Measurements from ENCODE around the gene LMNA.
"Not testable (repeated sequence)": the region's sequence is repeated elsewhere in the genome, so short reads cannot be mapped to it uniquely, and the experiment has no call there.

The LMNA gene

DNA sequence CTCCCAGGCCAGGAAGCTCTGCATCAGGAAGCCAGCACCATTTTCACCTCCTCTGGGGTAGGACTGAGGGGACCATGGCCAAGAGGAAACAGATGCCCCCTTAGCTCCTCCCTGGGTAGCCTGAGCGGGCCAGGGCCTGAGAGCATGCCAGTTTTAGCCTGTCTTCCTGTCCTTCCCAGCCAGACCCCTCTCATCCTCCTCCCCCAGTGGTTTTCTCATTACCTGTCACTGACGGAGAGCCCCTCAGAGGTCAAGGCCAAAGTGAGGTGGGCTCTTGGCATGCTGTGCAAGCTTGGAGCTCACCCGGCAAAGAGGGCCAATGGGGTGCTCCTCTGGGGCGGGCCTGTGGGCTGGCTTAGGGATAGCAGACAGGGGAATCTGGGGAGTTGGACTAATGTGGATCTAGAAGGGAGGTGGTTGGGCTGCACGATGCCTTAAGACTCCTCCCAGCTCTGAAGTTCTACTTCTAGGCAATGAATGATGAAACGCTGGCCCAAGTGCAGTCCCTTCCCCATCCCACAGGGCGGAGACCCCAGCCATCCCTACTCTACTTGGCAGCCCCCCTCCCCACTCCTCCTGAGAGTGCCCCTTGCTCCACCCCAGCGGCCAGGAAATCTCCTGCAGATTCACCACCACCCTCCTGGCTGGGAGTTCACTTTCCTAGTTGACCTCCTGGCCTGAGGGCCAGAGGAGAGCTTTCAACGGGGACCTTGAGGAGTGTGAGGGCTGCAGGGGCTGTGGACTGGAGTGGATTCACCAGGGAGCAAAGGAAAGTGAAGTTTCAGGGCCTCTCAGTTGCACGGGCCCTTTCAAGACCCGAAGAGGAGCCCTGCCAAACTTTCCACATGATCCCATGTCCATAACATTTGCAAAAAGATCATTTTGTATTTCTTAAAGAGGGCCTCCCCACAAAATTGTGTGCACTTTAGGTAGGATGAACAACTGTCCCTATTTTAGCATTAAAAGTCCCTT is 9.4 kb upstream of the LMNA start:
- DNase-seq (ENCODE audit: low read depth, low spot score) = no peak

GRCh38 chr1:156106624-156107488 is 7.7 kb upstream of the LMNA start:
- no peak for DNase-seq (ENCODE audit: low read depth, low spot score)

GRCh38 chr1:156108057-156108456 is 6.5 kb upstream of the LMNA start:
- DNase-seq (ENCODE audit: low read depth, low spot score) = no peak

DNA sequence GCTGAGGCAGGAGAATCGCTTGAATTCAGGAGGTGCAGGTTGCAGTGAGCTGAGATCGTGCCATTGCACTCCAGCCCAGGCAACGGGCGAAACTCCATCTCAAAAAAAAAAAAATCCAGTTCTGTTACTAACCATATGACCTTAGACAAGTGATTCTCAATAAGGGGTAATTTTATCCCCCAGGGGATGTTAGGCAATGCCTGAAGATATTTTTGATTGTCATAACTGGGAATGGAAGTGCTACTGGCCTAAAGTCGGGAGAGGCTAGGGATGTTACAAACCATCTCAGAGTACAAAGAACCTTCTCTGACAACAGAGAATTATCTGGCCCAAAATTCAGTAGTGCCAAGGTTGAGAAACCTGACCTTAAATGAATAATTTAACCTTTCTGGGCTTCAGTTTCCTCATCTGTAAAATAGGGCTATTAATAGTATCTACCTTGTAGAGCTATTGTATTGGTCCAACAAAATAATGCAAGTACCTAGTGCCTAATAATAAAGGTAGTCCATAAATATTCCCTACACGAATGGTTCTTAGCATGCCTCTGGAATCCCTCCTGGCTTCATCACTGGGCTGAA is 5.8 kb upstream of the LMNA start:
- DNase-seq (ENCODE audit: low read depth, low spot score) = no peak

- no peak for DNase-seq (ENCODE audit: low read depth, low spot score)
Measured at GRCh38 chr1:156110252-156110651, 4.3 kb upstream of the LMNA start.

GRCh38 chr1:156111355-156111962 is 3.1 kb upstream of the LMNA start:
- no peak for DNase-seq (ENCODE audit: low read depth, low spot score)

DNA sequence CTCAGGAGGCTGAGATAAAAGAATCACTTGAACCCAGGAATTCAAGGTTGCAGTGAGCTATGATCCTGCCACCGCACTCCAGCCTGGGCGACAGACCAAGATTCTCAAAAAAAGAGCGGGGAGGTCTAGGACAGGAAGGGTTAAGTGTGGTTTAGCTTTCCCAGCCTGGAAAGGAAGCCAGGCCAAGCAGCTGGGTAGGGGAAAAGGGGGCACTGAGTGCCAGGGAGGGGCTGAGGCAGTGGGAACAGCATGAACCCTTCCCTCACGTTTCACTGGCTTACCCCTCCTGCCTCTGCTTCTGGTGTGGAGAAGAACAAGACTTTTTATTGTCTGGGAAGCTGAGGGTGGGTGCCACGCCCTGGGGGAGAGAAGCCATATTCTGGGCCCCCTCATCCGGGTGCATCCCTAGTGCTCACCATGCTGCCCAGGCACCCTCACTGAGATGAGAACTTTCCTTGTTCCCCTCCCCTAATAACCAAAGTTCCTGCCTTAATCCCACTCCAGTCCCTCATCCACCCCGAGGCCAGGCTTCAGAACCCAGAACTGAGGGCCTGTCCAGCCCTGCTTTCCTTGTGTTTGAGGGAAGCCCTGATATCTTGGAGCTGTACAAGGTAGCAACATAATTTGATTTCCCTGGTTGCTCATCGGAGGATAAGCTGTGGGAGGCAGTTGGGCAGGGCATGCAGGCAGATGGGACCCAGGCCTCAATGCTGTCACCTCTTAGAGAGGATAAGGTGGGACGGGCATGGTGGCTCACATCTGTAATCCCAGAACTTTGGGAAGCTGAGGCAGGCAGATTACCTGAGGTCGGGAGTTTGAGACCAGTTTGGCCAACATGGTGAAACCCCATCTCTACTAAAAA is 2.0 kb upstream of the LMNA start:
- DNase-seq (ENCODE audit: low read depth, low spot score) = no peak

DNA sequence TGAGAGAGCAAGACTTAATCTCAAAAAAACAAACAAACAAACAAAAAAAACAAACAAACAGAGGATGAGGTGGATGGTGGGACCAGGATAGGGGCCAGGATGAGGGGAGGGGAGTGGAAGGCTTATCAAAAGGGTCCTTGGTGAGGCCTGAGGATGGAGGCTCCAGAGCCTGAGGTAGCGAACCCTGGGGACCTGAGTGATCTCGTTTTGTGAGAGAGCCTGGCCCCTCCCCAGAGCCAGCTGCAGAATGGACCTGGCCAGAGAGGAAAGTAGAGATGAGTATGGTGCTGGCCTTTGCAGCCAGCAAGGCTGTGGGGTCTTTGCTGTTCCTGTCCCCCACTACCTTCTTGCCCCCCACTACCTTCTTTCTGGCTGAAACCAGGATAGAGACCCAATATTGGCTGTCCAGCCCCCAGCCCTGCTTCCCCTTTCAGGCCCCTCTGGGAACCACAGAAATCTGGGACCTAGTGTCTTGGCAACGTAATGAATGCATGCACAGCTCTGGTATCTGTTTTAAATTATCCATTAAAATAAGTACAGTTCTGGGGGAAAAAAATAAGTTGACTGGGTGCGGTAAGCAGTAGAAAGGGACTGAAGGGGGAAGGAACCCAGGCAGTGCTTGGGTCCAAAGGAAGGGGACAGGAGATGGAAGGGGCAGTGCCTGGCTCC is 1.1 kb upstream of the LMNA start:
- no peak for DNase-seq (ENCODE audit: low read depth, low spot score)

DNA sequence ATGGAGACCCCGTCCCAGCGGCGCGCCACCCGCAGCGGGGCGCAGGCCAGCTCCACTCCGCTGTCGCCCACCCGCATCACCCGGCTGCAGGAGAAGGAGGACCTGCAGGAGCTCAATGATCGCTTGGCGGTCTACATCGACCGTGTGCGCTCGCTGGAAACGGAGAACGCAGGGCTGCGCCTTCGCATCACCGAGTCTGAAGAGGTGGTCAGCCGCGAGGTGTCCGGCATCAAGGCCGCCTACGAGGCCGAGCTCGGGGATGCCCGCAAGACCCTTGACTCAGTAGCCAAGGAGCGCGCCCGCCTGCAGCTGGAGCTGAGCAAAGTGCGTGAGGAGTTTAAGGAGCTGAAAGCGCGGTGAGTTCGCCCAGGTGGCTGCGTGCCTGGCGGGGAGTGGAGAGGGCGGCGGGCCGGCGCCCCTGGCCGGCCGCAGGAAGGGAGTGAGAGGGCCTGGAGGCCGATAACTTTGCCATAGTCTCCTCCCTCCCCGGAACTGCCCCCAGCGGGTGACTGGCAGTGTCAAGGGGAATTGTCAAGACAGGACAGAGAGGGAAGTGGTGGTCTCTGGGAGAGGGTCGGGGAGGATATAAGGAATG is 505 bp downstream of the LMNA start:
- DNase-seq (ENCODE audit: low read depth, low spot score) = no peak

GRCh38 chr1:156115514-156116374 is 1.2 kb downstream of the LMNA start:
- no peak for DNase-seq (ENCODE audit: low read depth, low spot score)

GRCh38 chr1:156116731-156117130 is 2.2 kb downstream of the LMNA start:
- DNase-seq (ENCODE audit: low read depth, low spot score) = not testable (repeated sequence)

DNA sequence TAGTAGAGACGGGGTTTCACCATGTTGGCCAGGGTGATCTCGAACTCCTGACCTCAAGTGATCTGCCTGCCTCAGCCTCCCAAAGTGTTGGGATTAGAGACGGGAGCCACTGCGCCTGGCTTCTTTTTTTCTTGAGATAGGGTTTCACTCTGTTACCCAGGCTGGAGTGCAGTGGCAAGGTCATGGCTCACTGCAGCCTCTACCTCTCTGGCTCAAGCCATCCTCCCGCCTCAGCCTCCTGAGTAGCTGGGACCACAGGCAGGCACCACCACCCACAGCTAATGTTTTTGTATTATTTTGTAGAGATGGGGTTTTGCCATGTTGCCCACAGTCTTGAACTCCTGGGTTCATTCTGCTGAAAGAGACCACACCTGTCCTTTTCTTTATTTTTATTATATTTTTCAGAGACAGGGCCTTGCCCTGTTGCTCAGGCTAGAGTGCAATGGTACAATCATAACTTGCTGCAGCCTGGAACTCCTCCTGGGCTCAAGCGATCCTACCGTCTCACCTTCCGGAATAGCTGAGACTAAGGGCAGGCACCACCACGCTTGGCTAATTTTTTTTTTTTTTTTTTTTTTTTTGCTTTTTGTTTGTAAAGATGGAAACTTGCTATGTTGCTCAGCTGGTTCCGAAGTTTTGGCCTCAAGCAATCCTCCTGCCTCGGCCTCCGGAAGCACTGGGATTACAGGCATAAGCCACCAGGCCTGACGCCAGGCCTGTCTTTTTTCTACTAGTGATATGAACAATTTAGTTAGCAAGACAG is 3.1 kb downstream of the LMNA start:
- DNase-seq (ENCODE audit: low read depth, low spot score) = no peak

GRCh38 chr1:156118177-156118868 is 3.8 kb downstream of the LMNA start:
- no peak for DNase-seq (ENCODE audit: low read depth, low spot score)

- DNase-seq (ENCODE audit: low read depth, low spot score) = no peak
Measured at GRCh38 chr1:156119503-156120209, 5.1 kb downstream of the LMNA start.

DNA sequence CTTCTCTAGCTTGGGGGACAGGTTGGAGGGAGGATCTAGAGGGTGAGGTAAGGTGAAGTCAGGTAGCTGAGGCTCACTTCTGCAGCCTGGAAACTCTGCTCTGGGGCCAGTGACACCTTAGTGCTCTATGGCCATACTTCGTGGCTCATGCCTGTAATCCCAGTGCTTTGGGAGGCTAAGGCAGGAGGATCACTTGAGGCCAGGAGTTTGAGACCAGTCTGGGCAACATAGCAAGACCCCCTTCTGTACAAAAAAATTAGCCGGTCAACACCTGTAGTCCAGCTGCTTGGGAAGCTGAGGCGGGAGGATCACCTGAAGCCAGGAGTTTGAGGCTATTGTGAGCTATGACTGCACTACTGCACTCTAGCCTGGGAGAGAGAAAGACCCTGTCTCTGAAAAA is 5.8 kb downstream of the LMNA start:
- no peak for DNase-seq (ENCODE audit: low read depth, low spot score)

DNA sequence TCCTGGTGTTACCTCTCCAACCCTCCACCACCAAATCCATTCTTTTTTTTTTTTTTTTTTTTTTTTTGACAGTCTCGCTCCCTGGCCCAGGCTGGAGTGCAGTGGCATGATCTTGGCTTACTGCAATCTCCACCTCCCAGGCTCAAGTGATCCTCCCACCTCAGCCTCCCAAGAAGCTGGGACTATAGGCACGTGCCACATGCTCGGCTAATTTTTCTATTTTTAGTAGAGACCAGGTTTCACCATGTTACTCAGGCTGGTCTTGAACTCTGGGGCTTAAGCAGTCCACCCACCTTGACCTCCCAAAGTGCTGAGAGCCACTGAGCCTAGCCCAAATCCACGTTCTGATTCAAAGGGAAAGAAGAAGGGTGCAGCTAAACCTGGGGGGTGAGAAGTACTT is 6.5 kb downstream of the LMNA start:
- not testable (repeated sequence) for DNase-seq (ENCODE audit: low read depth, low spot score)

DNA sequence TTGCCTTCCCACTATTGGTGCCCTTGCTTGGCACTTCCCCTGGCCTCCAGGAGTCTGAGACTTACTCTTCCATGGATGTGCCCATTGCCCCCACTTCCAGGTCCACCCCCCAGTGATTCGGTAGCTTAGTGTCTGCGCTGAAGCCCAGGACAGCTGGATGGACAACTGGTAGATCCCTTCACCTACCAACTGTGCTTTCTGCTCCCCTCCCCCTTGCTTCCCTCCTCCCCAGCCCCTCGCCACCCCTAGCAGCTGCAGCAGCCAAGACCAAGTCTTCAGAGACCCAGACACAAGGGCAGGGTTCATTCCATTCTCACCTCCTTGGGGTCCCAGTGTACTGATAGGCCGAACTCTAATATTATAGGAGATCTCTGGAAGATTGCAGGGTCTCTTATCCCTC is 6.9 kb downstream of the LMNA start:
- DNase-seq (ENCODE audit: low read depth, low spot score) = no peak
